Tibial nerve (tissue), 3 donors: ENCODE measurements around the gene ETFA.

Experiments used
- POLR2A ChIP-seq, 2 donors: fragments of 450-650 bp; IDR thresholded peaks; one replicate each; pipeline ENCODE4 v1.6.1; 2017; ENCODE audit warnings: antibody characterized with exemption in 2 of 2, mild to moderate bottlenecking in 2 of 2, moderate library complexity in 2 of 2
- TF ChIP-seq, protein P1 (sequence below), 5 experiments: fragments of 200-600 bp in 3 of 5; fragments of 450-650 bp in 2 of 5; sonication (generic) in 3 of 5; IDR thresholded peaks; one replicate each; pipeline ENCODE4 v1.5.1; 2016 to 2019; ENCODE audit warnings: antibody characterized with exemption in 5 of 5, mild to moderate bottlenecking in 3 of 5, moderate library complexity in 2 of 5

DNA sequence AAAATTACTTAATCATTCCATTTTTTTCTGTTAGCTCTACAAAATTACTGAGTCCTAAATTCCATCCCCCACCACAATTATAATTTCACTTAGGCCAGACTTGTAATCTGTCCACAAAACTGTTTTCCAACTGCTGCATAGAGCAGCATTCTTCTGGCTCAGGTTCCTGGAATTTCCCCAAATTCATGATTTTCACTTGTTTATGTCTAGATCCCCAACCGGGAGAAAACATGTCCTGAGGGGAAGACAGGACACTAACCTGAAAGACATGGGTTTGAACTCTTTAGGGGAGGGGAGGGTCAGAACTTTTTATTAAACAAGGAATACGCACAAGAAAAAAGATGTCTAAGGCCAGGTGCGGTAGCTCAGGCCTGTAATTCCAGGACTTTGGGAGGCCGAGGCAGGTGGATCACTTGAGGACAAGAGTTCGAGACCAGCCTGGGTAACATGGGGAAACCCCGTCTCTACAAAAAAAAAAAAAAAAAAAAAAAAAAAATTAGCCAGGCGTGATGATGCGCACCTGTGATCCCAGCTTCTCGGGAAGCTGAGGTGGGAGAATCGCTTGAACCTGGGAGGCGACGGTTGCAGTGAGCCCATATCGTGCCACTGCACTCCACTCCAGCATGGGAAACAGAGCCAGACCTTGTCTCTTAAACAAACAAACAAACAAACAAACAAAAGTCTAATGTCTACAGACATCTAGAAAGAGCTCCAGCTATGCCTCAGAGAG lies 1.5 kb downstream of the ETFA start:
- no peak for TF ChIP-seq POLR2A (IDR thresholded peaks at IDR 0.05)
- TF ChIP-seq, protein P1, sequence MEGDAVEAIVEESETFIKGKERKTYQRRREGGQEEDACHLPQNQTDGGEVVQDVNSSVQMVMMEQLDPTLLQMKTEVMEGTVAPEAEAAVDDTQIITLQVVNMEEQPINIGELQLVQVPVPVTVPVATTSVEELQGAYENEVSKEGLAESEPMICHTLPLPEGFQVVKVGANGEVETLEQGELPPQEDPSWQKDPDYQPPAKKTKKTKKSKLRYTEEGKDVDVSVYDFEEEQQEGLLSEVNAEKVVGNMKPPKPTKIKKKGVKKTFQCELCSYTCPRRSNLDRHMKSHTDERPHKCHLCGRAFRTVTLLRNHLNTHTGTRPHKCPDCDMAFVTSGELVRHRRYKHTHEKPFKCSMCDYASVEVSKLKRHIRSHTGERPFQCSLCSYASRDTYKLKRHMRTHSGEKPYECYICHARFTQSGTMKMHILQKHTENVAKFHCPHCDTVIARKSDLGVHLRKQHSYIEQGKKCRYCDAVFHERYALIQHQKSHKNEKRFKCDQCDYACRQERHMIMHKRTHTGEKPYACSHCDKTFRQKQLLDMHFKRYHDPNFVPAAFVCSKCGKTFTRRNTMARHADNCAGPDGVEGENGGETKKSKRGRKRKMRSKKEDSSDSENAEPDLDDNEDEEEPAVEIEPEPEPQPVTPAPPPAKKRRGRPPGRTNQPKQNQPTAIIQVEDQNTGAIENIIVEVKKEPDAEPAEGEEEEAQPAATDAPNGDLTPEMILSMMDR (IDR thresholded peaks at IDR 0.05): no peak
